Measurements from ENCODE around the gene ABCC6.
"Not testable (repeated sequence)": the region's sequence is repeated elsewhere in the genome, so short reads cannot be mapped to it uniquely, and the experiment has no call there.

The ABCC6 gene

GRCh38 chr16:16205864-16206263 is 17.4 kb downstream of the ABCC6 start:
- not testable (repeated sequence) for DNase-seq, ATAC-seq, H3K27me3 Mint-ChIP-seq, H3K4me1 Mint-ChIP-seq, H3K9me3 Mint-ChIP-seq, H3K27ac Mint-ChIP-seq, H3K4me3 Mint-ChIP-seq

- not testable (repeated sequence) for H3K9me3 Mint-ChIP-seq, ATAC-seq
Observed at GRCh38 chr16:16204552-16204951, 18.7 kb downstream of the ABCC6 start.

GRCh38 chr16:16203494-16203893 is 19.8 kb downstream of the ABCC6 start:
- not testable (repeated sequence) for ATAC-seq, DNase-seq, H3K27ac Mint-ChIP-seq, H3K27me3 Mint-ChIP-seq, H3K4me1 Mint-ChIP-seq, H3K4me3 Mint-ChIP-seq, H3K9me3 Mint-ChIP-seq

More at GRCh38 chr16:16204552-16204951, 18.7 kb downstream of the ABCC6 start:
- H3K27ac Mint-ChIP-seq, H3K27me3 Mint-ChIP-seq, DNase-seq, H3K4me1 Mint-ChIP-seq, H3K4me3 Mint-ChIP-seq: not testable (repeated sequence)

- not testable (repeated sequence) for H3K9me3 Mint-ChIP-seq, H3K27me3 Mint-ChIP-seq, H3K27ac Mint-ChIP-seq, H3K4me1 Mint-ChIP-seq, H3K4me3 Mint-ChIP-seq
- DNase-seq (peak; percentile 33 to 39), ATAC-seq (peak; percentile 73)
Observed at GRCh38 chr16:16202400-16203143, 20.7 kb downstream of the ABCC6 start.

GRCh38 chr16:16201880-16202279 is 21.4 kb downstream of the ABCC6 start:
- not testable (repeated sequence) for H3K27me3 Mint-ChIP-seq, ATAC-seq, DNase-seq, H3K9me3 Mint-ChIP-seq, H3K4me1 Mint-ChIP-seq, H3K27ac Mint-ChIP-seq, H3K4me3 Mint-ChIP-seq

- H3K9me3 Mint-ChIP-seq, ATAC-seq, H3K27me3 Mint-ChIP-seq, H3K4me3 Mint-ChIP-seq, DNase-seq, H3K4me1 Mint-ChIP-seq: not testable (repeated sequence)
- H3K27ac Mint-ChIP-seq: peak overlapping the region in 1 of 2 donors; percentile 54
Observed at GRCh38 chr16:16200391-16200790, 22.9 kb downstream of the ABCC6 start.

- H3K27me3 Mint-ChIP-seq, H3K9me3 Mint-ChIP-seq, DNase-seq, H3K27ac Mint-ChIP-seq, H3K4me3 Mint-ChIP-seq, H3K4me1 Mint-ChIP-seq: not testable (repeated sequence)
- peak; percentile 55 for ATAC-seq
Observed at GRCh38 chr16:16199428-16199827, 23.9 kb downstream of the ABCC6 start.

- peaks cover 8% of the 10 kb centered on the region for H3K4me1 Mint-ChIP-seq
- no peaks in the 10 kb centered on the region for H3K27me3 Mint-ChIP-seq
- H3K4me3 Mint-ChIP-seq: no peak overlapping the region
- no peaks in the 10 kb centered on the region for H3K9me3 Mint-ChIP-seq
- H3K27ac Mint-ChIP-seq: no peak overlapping the region
- DNase-seq: no peak
- no peak for ATAC-seq
Observed at GRCh38 chr16:16197966-16198365, 25.3 kb downstream of the ABCC6 start.

GRCh38 chr16:16197331-16197730 is 26.0 kb downstream of the ABCC6 start:
- ATAC-seq (no peak), DNase-seq (no peak)
- H3K27ac Mint-ChIP-seq: no peak overlapping the region
- peaks cover 8% of the 10 kb centered on the region for H3K4me1 Mint-ChIP-seq
- no peaks in the 10 kb centered on the region for H3K27me3 Mint-ChIP-seq
- H3K9me3 Mint-ChIP-seq: no peaks in the 10 kb centered on the region
- no peak overlapping the region for H3K4me3 Mint-ChIP-seq

- Mint-ChIP-seq H3K27me3 (no peaks in the 10 kb centered on the region), H3K9me3 (no peaks in the 10 kb centered on the region), H3K4me3 (no peak overlapping the region), H3K27ac (no peak overlapping the region), H3K4me1 (peaks cover 8% of the 10 kb centered on the region)
- DNase-seq (no peak), ATAC-seq (no peak)
Observed at GRCh38 chr16:16196099-16196498, 27.2 kb downstream of the ABCC6 start.

- Mint-ChIP-seq H3K27me3 (no peaks in the 10 kb centered on the region), H3K9me3 (no peaks in the 10 kb centered on the region), H3K4me1 (no peaks in the 10 kb centered on the region), H3K4me3 (no peak overlapping the region), H3K27ac (peak overlapping the region in 1 of 2 donors; percentile 20)
- ATAC-seq (no peak), DNase-seq (no peak)
Observed at GRCh38 chr16:16191493-16192167, 31.7 kb downstream of the ABCC6 start.

GRCh38 chr16:16190966-16191365 is 32.3 kb downstream of the ABCC6 start:
- not testable (repeated sequence) for H3K4me3 Mint-ChIP-seq, H3K27ac Mint-ChIP-seq, H3K4me1 Mint-ChIP-seq, H3K27me3 Mint-ChIP-seq, H3K9me3 Mint-ChIP-seq, ATAC-seq, DNase-seq

GRCh38 chr16:16190546-16190945 is 32.7 kb downstream of the ABCC6 start:
- Mint-ChIP-seq H3K27ac (no peak overlapping the region), H3K4me3 (no peak overlapping the region), H3K27me3 (no peaks in the 10 kb centered on the region), H3K9me3 (no peaks in the 10 kb centered on the region), H3K4me1 (no peaks in the 10 kb centered on the region)
- ATAC-seq (no peak), DNase-seq (no peak)

- Mint-ChIP-seq H3K27me3 (no peaks in the 10 kb centered on the region), H3K4me3 (no peak overlapping the region), H3K27ac (no peak overlapping the region), H3K4me1 (no peaks in the 10 kb centered on the region), H3K9me3 (no peaks in the 10 kb centered on the region)
- ATAC-seq (no peak), DNase-seq (no peak)
Observed at GRCh38 chr16:16189842-16190241, 33.5 kb downstream of the ABCC6 start.

- ATAC-seq: no peak
- no peaks in the 10 kb centered on the region for H3K9me3 Mint-ChIP-seq
- H3K27ac Mint-ChIP-seq: no peak overlapping the region
- H3K27me3 Mint-ChIP-seq: no peaks in the 10 kb centered on the region
- no peak overlapping the region for H3K4me3 Mint-ChIP-seq
- no peaks in the 10 kb centered on the region for H3K4me1 Mint-ChIP-seq
- DNase-seq: no peak
Observed at GRCh38 chr16:16188827-16189226, 34.5 kb downstream of the ABCC6 start.

- DNase-seq (no peak), ATAC-seq (no peak)
- Mint-ChIP-seq H3K4me1 (no peaks in the 10 kb centered on the region), H3K9me3 (no peaks in the 10 kb centered on the region), H3K4me3 (no peak overlapping the region), H3K27me3 (no peaks in the 10 kb centered on the region), H3K27ac (no peak overlapping the region)
Observed at GRCh38 chr16:16186820-16187219, 36.5 kb downstream of the ABCC6 start.
